ENCODE data around the gene ANKRD23. TPM values are rescaled to one million over a fixed set of nuclear protein-coding genes. Genes with fewer than 3 reads are reported as not detected.

ANKRD23 gene
- total and polyA plus RNA-seq, 4 donors = 2.6 to 14.4 (median 7.8) TPM

GRCh38 chr2:96792772-96793749, 50.8 kb downstream of the ANKRD23 start:
- Histone ChIP-seq H3K9me3 (ENCODE audit: control insufficient read depth, insufficient read depth, low read length) (no peaks in the 10 kb centered on the region), H3K27me3 (ENCODE audit: control insufficient read depth, insufficient read depth, low read length) (no peaks in the 10 kb centered on the region), H3K4me1 (ENCODE audit: control insufficient read depth, insufficient read depth, low read length) (peaks cover 6% of the 10 kb centered on the region), H3K36me3 (ENCODE audit: control insufficient read depth, insufficient read depth, low read length) (peaks cover 14% of the 10 kb centered on the region), H3K4me3 (ENCODE audit: low read depth, low read length) (no peak overlapping the region), H3K27ac (ENCODE audit: low read depth, low read length) (no peak overlapping the region)
- WGBS (ENCODE audit: insufficient coverage) = 77% methylated on average over 17 of the region's 17 CpGs
- DNase-seq (ENCODE audit: low read depth in 4 of 6, low spot score in 6 of 6) = no peak

GRCh38 chr2:96789245-96789617, 54.6 kb downstream of the ANKRD23 start:
- 80% methylated on average over 6 of the region's 6 CpGs for WGBS (ENCODE audit: insufficient coverage)
- Histone ChIP-seq H3K36me3 (ENCODE audit: control insufficient read depth, insufficient read depth, low read length) (peaks cover 3% of the 10 kb centered on the region), H3K4me3 (ENCODE audit: low read depth, low read length) (no peak overlapping the region), H3K27me3 (ENCODE audit: control insufficient read depth, insufficient read depth, low read length) (no peaks in the 10 kb centered on the region), H3K9me3 (ENCODE audit: control insufficient read depth, insufficient read depth, low read length) (no peaks in the 10 kb centered on the region), H3K4me1 (ENCODE audit: control insufficient read depth, insufficient read depth, low read length) (peaks cover 6% of the 10 kb centered on the region), H3K27ac (ENCODE audit: low read depth, low read length) (no peak overlapping the region)
- no peak for DNase-seq (ENCODE audit: low read depth in 4 of 6, low spot score in 6 of 6)

GRCh38 chr2:96788442-96789244, 55.2 kb downstream of the ANKRD23 start:
- H3K9me3 ChIP-seq (ENCODE audit: control insufficient read depth, insufficient read depth, low read length) = no peaks in the 10 kb centered on the region
- DNase-seq (ENCODE audit: low read depth in 4 of 6, low spot score in 6 of 6) = no peak
- H3K27ac ChIP-seq (ENCODE audit: low read depth, low read length) = no peak overlapping the region
- no peak overlapping the region for H3K4me3 ChIP-seq (ENCODE audit: low read depth, low read length)
- WGBS (ENCODE audit: insufficient coverage) = 72% methylated on average over 16 of the region's 17 CpGs
- peaks cover 3% of the 10 kb centered on the region for H3K36me3 ChIP-seq (ENCODE audit: control insufficient read depth, insufficient read depth, low read length)
- H3K27me3 ChIP-seq (ENCODE audit: control insufficient read depth, insufficient read depth, low read length) = no peaks in the 10 kb centered on the region
- H3K4me1 ChIP-seq (ENCODE audit: control insufficient read depth, insufficient read depth, low read length) = peaks cover 6% of the 10 kb centered on the region

Small RNA genes lying within 50 kb of the gene (small RNA-seq; reads per million reads assigned to genes)
- gene MIR3127 (ENCODE audit: low replicate concordance) = 0.12 reads per million

Other genes with a start within 250 kb of the ANKRD23 start
- 10 to 100 TPM; 31.2 to 43.6 TPM for gene KANSL3, start 205.7 kb downstream of the ANKRD23 start, total RNA-seq
- gene KANSL3, start 205.7 kb downstream of the ANKRD23 start, polyA plus RNA-seq (ENCODE audit: insufficient read length in 2 of 2) = 10 to 100 TPM; 35.4 to 44.4 TPM
- under 1 TPM; 0.30 to 0.66 TPM for gene FER1L5, start 201.3 kb downstream of the ANKRD23 start, total RNA-seq
- under 1 TPM; 0.27 to 0.57 TPM for gene FER1L5, start 201.3 kb downstream of the ANKRD23 start, polyA plus RNA-seq (ENCODE audit: insufficient read length in 2 of 2)
- gene LMAN2L, start 104.0 kb downstream of the ANKRD23 start, total RNA-seq = 10 to 100 TPM; 29.7 to 34.0 TPM
- 10 to 100 TPM; 26.7 to 33.6 TPM for gene LMAN2L, start 104.0 kb downstream of the ANKRD23 start, polyA plus RNA-seq (ENCODE audit: insufficient read length in 2 of 2)
- gene CNNM4, start 83.1 kb downstream of the ANKRD23 start, total RNA-seq = 1 to 10 TPM; 5.1 TPM
- gene CNNM4, start 83.1 kb downstream of the ANKRD23 start, polyA plus RNA-seq (ENCODE audit: insufficient read length in 2 of 2) = 10 to 100 TPM in 1 of 2 donors, 1 to 10 TPM in 1; 9.7 to 12.6 TPM
- gene CNNM3, start 27.8 kb downstream of the ANKRD23 start, total RNA-seq = 10 to 100 TPM; 10.2 to 14.0 TPM
- gene CNNM3, start 27.8 kb downstream of the ANKRD23 start, polyA plus RNA-seq (ENCODE audit: insufficient read length in 2 of 2) = 10 to 100 TPM; 37.0 to 51.5 TPM
- 10 to 100 TPM in 1 of 2 donors, 1 to 10 TPM in 1; 7.6 to 12.6 TPM for gene ANKRD39, start 14.0 kb upstream of the ANKRD23 start, total RNA-seq
- 10 to 100 TPM; 24.0 to 27.6 TPM for gene ANKRD39, start 14.0 kb upstream of the ANKRD23 start, polyA plus RNA-seq (ENCODE audit: insufficient read length in 2 of 2)
- gene SEMA4C, start 26.1 kb upstream of the ANKRD23 start, total RNA-seq = 10 to 100 TPM; 35.9 to 42.9 TPM
- gene SEMA4C, start 26.1 kb upstream of the ANKRD23 start, polyA plus RNA-seq (ENCODE audit: insufficient read length in 2 of 2) = 10 to 100 TPM; 71.8 to 84.0 TPM
- gene FAM178B, start 142.6 kb upstream of the ANKRD23 start, total RNA-seq = 1 to 10 TPM in 1 of 2 donors, under 1 TPM in 1; 0.83 to 1.4 TPM
- gene FAM178B, start 142.6 kb upstream of the ANKRD23 start, polyA plus RNA-seq (ENCODE audit: insufficient read length in 2 of 2) = 1 to 10 TPM; 4.4 to 6.9 TPM

Measured in spinal cord (tissue), 10 donors.